ENCODE measurements around the gene EGFL8.

EGFL8 gene

GRCh38 chr6:32153564-32154513, 10.6 kb upstream of the EGFL8 start, which contains the start of gene PPT2:
PPT2 (plus strand) TSS chr6:32154141; CDS start chr6:32154595, 454 bp downstream.
- no peak for TF ChIP-seq CTCF (conservative IDR thresholded peaks at IDR 0.05; ENCODE audit: control insufficient read depth, insufficient read depth, low read depth, low read length)

GRCh38 chr6:32154514-32155161, 9.8 kb upstream of the EGFL8 start:
- peak overlapping the region; percentile 92 for H3K4me3 ChIP-seq (ENCODE audit: control insufficient read depth, low read depth, low read length)
- peak; percentile 56 for DNase-seq (ENCODE audit: low read depth)
- TF ChIP-seq CTCF (conservative IDR thresholded peaks at IDR 0.05; ENCODE audit: control insufficient read depth, insufficient read depth, low read depth, low read length): peak; percentile 33

More at GRCh38 chr6:32153564-32154513, 10.6 kb upstream of the EGFL8 start, which contains the start of gene PPT2:
- peak; percentile 93 for DNase-seq (ENCODE audit: low read depth)
- peak within 1 kb of the TSS; percentile 92 for H3K4me3 ChIP-seq (ENCODE audit: control insufficient read depth, low read depth, low read length)

GRCh38 chr6:32156891-32157290, 7.5 kb upstream of the EGFL8 start:
- H3K4me3 ChIP-seq (ENCODE audit: control insufficient read depth, low read depth, low read length): no peak overlapping the region
- no peak for DNase-seq (ENCODE audit: low read depth)
- no peak for TF ChIP-seq CTCF (conservative IDR thresholded peaks at IDR 0.05; ENCODE audit: control insufficient read depth, insufficient read depth, low read depth, low read length)

GRCh38 chr6:32158052-32158451, 6.3 kb upstream of the EGFL8 start:
- no peak for DNase-seq (ENCODE audit: low read depth)
- no peak overlapping the region for H3K4me3 ChIP-seq (ENCODE audit: control insufficient read depth, low read depth, low read length)
- TF ChIP-seq CTCF (conservative IDR thresholded peaks at IDR 0.05; ENCODE audit: control insufficient read depth, insufficient read depth, low read depth, low read length): no peak

GRCh38 chr6:32163559-32164258, 686 bp upstream of the EGFL8 start:
- DNase-seq (ENCODE audit: low read depth): no peak
- no peak overlapping the region for H3K4me3 ChIP-seq (ENCODE audit: control insufficient read depth, low read depth, low read length)
- no peak for TF ChIP-seq CTCF (conservative IDR thresholded peaks at IDR 0.05; ENCODE audit: control insufficient read depth, insufficient read depth, low read depth, low read length)

DNA sequence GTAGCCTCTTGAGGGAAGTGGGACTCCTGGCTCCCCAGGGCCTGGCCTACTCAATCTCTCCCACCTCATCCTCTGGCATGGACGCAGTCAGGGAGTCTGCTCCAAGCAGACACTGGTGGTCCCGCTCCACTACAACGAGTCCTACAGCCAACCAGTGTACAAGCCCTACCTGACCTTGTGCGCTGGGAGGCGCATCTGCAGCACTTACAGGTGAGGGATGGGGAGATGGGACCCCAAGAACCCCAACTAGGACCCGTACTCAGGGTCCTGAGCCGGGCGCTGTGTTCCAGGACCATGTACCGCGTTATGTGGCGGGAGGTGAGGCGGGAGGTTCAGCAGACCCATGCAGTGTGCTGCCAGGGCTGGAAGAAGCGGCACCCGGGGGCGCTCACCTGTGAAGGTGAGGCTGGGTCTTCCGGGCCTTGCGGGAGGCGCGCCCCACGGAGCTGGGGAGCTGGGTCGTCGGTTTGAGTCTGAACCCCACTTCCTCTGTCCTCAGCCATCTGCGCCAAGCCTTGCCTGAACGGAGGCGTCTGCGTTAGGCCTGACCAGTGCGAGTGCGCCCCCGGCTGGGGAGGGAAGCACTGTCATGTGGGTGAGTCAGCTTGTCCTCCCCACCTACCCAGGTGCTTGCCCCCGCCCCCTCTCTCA, 2.1 kb downstream of the EGFL8 start:
- no peak for DNase-seq (ENCODE audit: low read depth)
- H3K4me3 ChIP-seq (ENCODE audit: control insufficient read depth, low read depth, low read length): no peak overlapping the region
- TF ChIP-seq CTCF (conservative IDR thresholded peaks at IDR 0.05; ENCODE audit: control insufficient read depth, insufficient read depth, low read depth, low read length): no peak

Measured in fibroblast of mammary gland (primary cell).